Neuronal stem cell (in vitro differentiated cells): ENCODE data around the gene NR3C2.
A peak's percentile ranks its signal among the peaks of the same experiment; 100 is the strongest.

Experiments
- DNase-seq: peaks from one replicate; pipeline ENCODE4 v3.0.0-alpha.2; 2013; ENCODE audit warnings: low spot score
- H2AFZ ChIP-seq: one replicate; pipeline ENCODE4 v1.6.1; 2013; ENCODE audit warnings: mild to moderate bottlenecking, low read length, inconsistent platforms
- H2AK5ac ChIP-seq: 2 replicates; pipeline ENCODE4 v1.6.1; 2013; ENCODE audit warnings: low read depth, mild to moderate bottlenecking, inconsistent platforms, low read length, moderate library complexity, mixed read lengths
- H2BK120ac ChIP-seq: 2 replicates; pipeline ENCODE4 v1.6.1; 2013; ENCODE audit warnings: low read depth, mild to moderate bottlenecking, inconsistent platforms, low read length, moderate library complexity, mixed read lengths
- H2BK12ac ChIP-seq: one replicate; pipeline ENCODE4 v1.6.1; 2013; ENCODE audit warnings: low read length, inconsistent platforms
- H2BK15ac ChIP-seq: 2 replicates; pipeline ENCODE4 v1.6.1; 2013; ENCODE audit warnings: mild to moderate bottlenecking, low read length, inconsistent platforms, mixed read lengths
- H2BK5ac ChIP-seq: one replicate; pipeline ENCODE4 v1.6.1; 2013; ENCODE audit warnings: inconsistent platforms, mild to moderate bottlenecking, low read length, moderate library complexity
- H3K14ac ChIP-seq: one replicate; pipeline ENCODE4 v1.6.1; 2013; ENCODE audit warnings: low read length, inconsistent platforms
- H3K18ac ChIP-seq: 2 replicates; pipeline ENCODE4 v1.6.1; 2013; ENCODE audit warnings: low read length, inconsistent platforms
- H3K23ac ChIP-seq: 2 replicates; pipeline ENCODE4 v1.6.1; 2013; ENCODE audit warnings: low read depth, mild to moderate bottlenecking, mixed read lengths, low read length, inconsistent platforms; ENCODE audit not compliant: poor library complexity
- H3K27ac ChIP-seq: replicated peaks from 3 replicates; pipeline ENCODE4 v1.5.1; 2013; ENCODE audit warnings: low read length, inconsistent platforms
- H3K27me3 ChIP-seq, 3 experiments: 2 replicates each; pipeline ENCODE4 v1.6.1; 2013; ENCODE audit warnings: low read length in 3 of 3, mild to moderate bottlenecking in 2 of 3, inconsistent platforms in 1 of 3, low read depth in 1 of 3, mixed read lengths in 1 of 3, moderate library complexity in 1 of 3; ENCODE audit not compliant: control insufficient read depth in 3 of 3, insufficient read depth in 3 of 3
- H3K36me3 ChIP-seq, 2 donors: replicated peaks in 1 of 2; 2 replicates each; pipeline ENCODE4 v1.6.1; 2013; ENCODE audit warnings: low read length in 2 of 2; ENCODE audit not compliant: control insufficient read depth in 2 of 2, insufficient read depth in 2 of 2
- H3K4ac ChIP-seq: 2 replicates; pipeline ENCODE4 v1.6.1; 2013; ENCODE audit warnings: inconsistent platforms, mild to moderate bottlenecking, low read length, moderate library complexity
- H3K4me1 ChIP-seq, 2 donors: 1 replicate in 1 of 2; 2 replicates in 1 of 2; pipeline ENCODE4 v1.6.1; 2013; ENCODE audit warnings: low read length in 2 of 2, low read depth in 1 of 2; ENCODE audit not compliant: control insufficient read depth in 2 of 2, insufficient read depth in 1 of 2
- H3K4me2 ChIP-seq: one replicate; pipeline ENCODE4 v1.6.1; 2013; ENCODE audit warnings: mild to moderate bottlenecking, low read length, inconsistent platforms; ENCODE audit not compliant: insufficient read depth, poor library complexity, severe bottlenecking
- H3K4me3 ChIP-seq, 2 donors: 2 replicates each; pipeline ENCODE4 v1.5.1; 2013; ENCODE audit warnings: low read length in 2 of 2, mild to moderate bottlenecking in 2 of 2, inconsistent platforms in 1 of 2, moderate library complexity in 1 of 2
- H3K79me1 ChIP-seq: one replicate; pipeline ENCODE4 v1.6.1; 2013; ENCODE audit warnings: low read depth, mild to moderate bottlenecking, inconsistent platforms, low read length, moderate library complexity
- H3K9ac ChIP-seq: one replicate; pipeline ENCODE4 v1.6.1; 2013; ENCODE audit warnings: mild to moderate bottlenecking, low read depth, low read length, inconsistent platforms; ENCODE audit not compliant: poor library complexity
- H3K9me3 ChIP-seq, 2 donors: replicated peaks in 1 of 2; 2 replicates each; pipeline versions ENCODE3 to v1.6.1; 2013; ENCODE audit warnings: low read length in 2 of 2, mild to moderate bottlenecking in 2 of 2, inconsistent platforms in 1 of 2, low read depth in 1 of 2, mixed read lengths in 1 of 2, moderate library complexity in 1 of 2; ENCODE audit not compliant: control insufficient read depth in 2 of 2, insufficient read depth in 1 of 2
- H4K8ac ChIP-seq: one replicate; pipeline ENCODE4 v1.6.1; 2013; ENCODE audit warnings: low read depth, mild to moderate bottlenecking, inconsistent platforms, low read length, moderate library complexity
- H4K91ac ChIP-seq: one replicate; pipeline ENCODE4 v1.6.1; 2013; ENCODE audit warnings: low read length, low read depth, mild to moderate bottlenecking, inconsistent platforms; ENCODE audit not compliant: poor library complexity
- WGBS, 2 donors: extraction: QIAGEN DNeasy Blood & Tissue Kit; methylation state at CpG; one replicate each; pipeline ENCODE4 v1.1.7; 2013; ENCODE audit warnings: missing lambda C conversion rate in 2 of 2, mixed read lengths in 1 of 2; ENCODE audit not compliant: insufficient read length in 2 of 2, insufficient replicate concordance in 1 of 2; ENCODE audit errors: extremely low coverage in 2 of 2; 5-methylcytosine and 5-hydroxymethylcytosine counted together

The NR3C2 gene

GRCh38 chr4:148420397-148420796 is 21.8 kb downstream of the NR3C2 start:
- no peak for DNase-seq
- Histone ChIP-seq H4K91ac (no peak overlapping the region), H3K18ac (no peak overlapping the region), H3K36me3 (no peaks in the 10 kb centered on the region), H3K9me3 (no peaks in the 10 kb centered on the region), H3K27me3 (no peaks in the 10 kb centered on the region), H2AK5ac (no peak overlapping the region), H2BK15ac (no peak overlapping the region), H3K4me1 (no peaks in the 10 kb centered on the region), H2AFZ (no peak overlapping the region), H3K9ac (no peak overlapping the region), H3K27ac (no peak overlapping the region), H3K79me1 (no peaks in the 10 kb centered on the region), H4K8ac (no peak overlapping the region), H2BK120ac (no peak overlapping the region), H2BK12ac (no peak overlapping the region), H3K14ac (no peak overlapping the region), H2BK5ac (no peak overlapping the region), H3K4me2 (no peak overlapping the region), H3K4ac (no peak overlapping the region), H3K23ac (no peak overlapping the region), H3K4me3 (no peak overlapping the region)
- WGBS, 2 donors = no CpG with 5 or more reads among the region's 2 CpGs

GRCh38 chr4:148415500-148415899 is 26.7 kb downstream of the NR3C2 start:
- H3K4ac ChIP-seq = no peak overlapping the region
- H3K4me1 ChIP-seq = peaks cover 0 to 1% of the 10 kb centered on the region in 2 donors
- no peak overlapping the region for H2AFZ ChIP-seq
- no peak overlapping the region for H2BK5ac ChIP-seq
- no peak overlapping the region for H3K27ac ChIP-seq
- no peak overlapping the region for H4K91ac ChIP-seq
- H3K9ac ChIP-seq = no peak overlapping the region
- no peak overlapping the region for H3K18ac ChIP-seq
- H2BK15ac ChIP-seq = no peak overlapping the region
- no peak for DNase-seq
- H3K4me2 ChIP-seq = no peak overlapping the region
- H3K79me1 ChIP-seq = no peaks in the 10 kb centered on the region
- H3K9me3 ChIP-seq = no peaks in the 10 kb centered on the region
- no peak overlapping the region for H2BK120ac ChIP-seq
- no peak overlapping the region for H3K4me3 ChIP-seq
- H2AK5ac ChIP-seq = no peak overlapping the region
- no peak overlapping the region for H3K14ac ChIP-seq
- H2BK12ac ChIP-seq = no peak overlapping the region
- no peaks in the 10 kb centered on the region for H3K27me3 ChIP-seq
- H4K8ac ChIP-seq = no peak overlapping the region
- no peaks in the 10 kb centered on the region for H3K36me3 ChIP-seq
- no CpG with 5 or more reads among the region's 2 CpGs for WGBS, 2 donors
- no peak overlapping the region for H3K23ac ChIP-seq

GRCh38 chr4:148412460-148412994 is 29.7 kb downstream of the NR3C2 start:
- WGBS, 2 donors = no CpG with 5 or more reads among the region's 2 CpGs
- H3K27me3 ChIP-seq = no peaks in the 10 kb centered on the region
- no peak for DNase-seq
- no peak overlapping the region for H3K4ac ChIP-seq
- no peak overlapping the region for H2BK12ac ChIP-seq
- H3K4me3 ChIP-seq = no peak overlapping the region
- H4K91ac ChIP-seq = no peak overlapping the region
- no peak overlapping the region for H4K8ac ChIP-seq
- H3K79me1 ChIP-seq = no peaks in the 10 kb centered on the region
- peak overlapping the region; percentile 82 for H3K14ac ChIP-seq
- H3K4me2 ChIP-seq = no peak overlapping the region
- no peak overlapping the region for H3K9ac ChIP-seq
- no peak overlapping the region for H2BK120ac ChIP-seq
- H3K27ac ChIP-seq = no peak overlapping the region
- no peak overlapping the region for H2BK5ac ChIP-seq
- no peak overlapping the region for H3K23ac ChIP-seq
- no peaks in the 10 kb centered on the region for H3K36me3 ChIP-seq
- peaks cover 0 to 1% of the 10 kb centered on the region in 2 donors for H3K4me1 ChIP-seq
- H3K9me3 ChIP-seq = no peaks in the 10 kb centered on the region
- H3K18ac ChIP-seq = no peak overlapping the region
- no peak overlapping the region for H2BK15ac ChIP-seq
- no peak overlapping the region for H2AFZ ChIP-seq
- no peak overlapping the region for H2AK5ac ChIP-seq

GRCh38 chr4:148405161-148405893 is 36.9 kb downstream of the NR3C2 start:
- no peaks in the 10 kb centered on the region for H3K4me1 ChIP-seq
- H4K8ac ChIP-seq = no peak overlapping the region
- no peak overlapping the region for H3K9ac ChIP-seq
- no peaks in the 10 kb centered on the region for H3K36me3 ChIP-seq
- no peak overlapping the region for H3K4me3 ChIP-seq
- WGBS, 2 donors = no CpG with 5 or more reads among the region's 5 CpGs
- no peaks in the 10 kb centered on the region for H3K27me3 ChIP-seq
- DNase-seq = no peak
- H3K18ac ChIP-seq = no peak overlapping the region
- H3K27ac ChIP-seq = no peak overlapping the region
- no peak overlapping the region for H3K14ac ChIP-seq
- H2BK120ac ChIP-seq = no peak overlapping the region
- no peak overlapping the region for H4K91ac ChIP-seq
- H3K4ac ChIP-seq = no peak overlapping the region
- no peak overlapping the region for H2AFZ ChIP-seq
- H2BK12ac ChIP-seq = no peak overlapping the region
- no peak overlapping the region for H2AK5ac ChIP-seq
- no peaks in the 10 kb centered on the region for H3K79me1 ChIP-seq
- no peak overlapping the region for H2BK15ac ChIP-seq
- H3K23ac ChIP-seq = no peak overlapping the region
- H3K9me3 ChIP-seq = no peaks in the 10 kb centered on the region
- H3K4me2 ChIP-seq = no peak overlapping the region
- no peak overlapping the region for H2BK5ac ChIP-seq
